GM12878 (cell line): ENCODE measurements around the gene RDH5. TPM values are rescaled to one million over a fixed set of nuclear protein-coding genes. Genes with fewer than 3 reads are reported as not detected.
A peak's percentile ranks its signal among the peaks of the same experiment; 100 is the strongest.

ENCODE experiments used
- BCL11A ChIP-seq: IDR thresholded peaks from 2 replicates; pipeline ENCODE4 v1.6.1; 2011; ENCODE audit warnings: low read depth, low read length
- ESRRA ChIP-seq: IDR thresholded peaks from 2 replicates; pipeline ENCODE4 v1.6.1; 2012; ENCODE audit warnings: mild to moderate bottlenecking, low read length, improper control_type of control experiment
- ETV6 ChIP-seq, 2 experiments: fragments of 450-650 bp in 1 of 2; IDR thresholded peaks in 1 of 2; conservative IDR thresholded peaks in 1 of 2; 2 replicates each; pipeline ENCODE4 v1.6.1; 2014; ENCODE audit warnings: antibody characterized with exemption in 1 of 2, borderline replicate concordance in 1 of 2, low read depth in 1 of 2, mild to moderate bottlenecking in 1 of 2, moderate library complexity in 1 of 2
- GATAD2B ChIP-seq: fragments of 450-650 bp; conservative IDR thresholded peaks from 2 replicates; pipeline ENCODE4 v1.6.1; 2017; ENCODE audit warnings: low read depth, mild to moderate bottlenecking, moderate library complexity
- HDGF ChIP-seq: fragments of 450-650 bp; IDR thresholded peaks from 2 replicates; pipeline ENCODE4 v1.6.1; 2016; ENCODE audit warnings: antibody characterized with exemption
- IKZF2 ChIP-seq, 2 experiments: fragments of 450-650 bp; IDR thresholded peaks; 2 replicates each; pipeline ENCODE4 v1.6.1; 2017; ENCODE audit warnings: mild to moderate bottlenecking in 2 of 2, moderate library complexity in 2 of 2
- KLF5 ChIP-seq: fragments of 450-650 bp; IDR thresholded peaks from 2 replicates; pipeline ENCODE4 v1.6.1; 2014; ENCODE audit warnings: mild to moderate bottlenecking; ENCODE audit not compliant: partially characterized antibody
- MEF2B ChIP-seq: fragments of 450-650 bp; IDR thresholded peaks from 2 replicates; pipeline ENCODE4 v1.6.1; 2018; ENCODE audit warnings: mild to moderate bottlenecking, moderate library complexity; ENCODE audit not compliant: partially characterized antibody, poor library complexity, severe bottlenecking
- MTA3 ChIP-seq: IDR thresholded peaks from 2 replicates; pipeline ENCODE4 v1.6.1; 2012; ENCODE audit warnings: low read length, inconsistent platforms, borderline replicate concordance
- NR2C1 ChIP-seq: fragments of 450-650 bp; IDR thresholded peaks from 2 replicates; pipeline ENCODE4 v1.6.1; 2017; ENCODE audit warnings: antibody characterized with exemption, mild to moderate bottlenecking, moderate library complexity
- NR2C2 ChIP-seq: IDR thresholded peaks from 2 replicates; pipeline ENCODE4 v1.6.1; 2011; ENCODE audit warnings: borderline replicate concordance, low read depth; ENCODE audit not compliant: control insufficient read depth, insufficient read length
- SMAD1 ChIP-seq: fragments of 450-650 bp; IDR thresholded peaks from 2 replicates; pipeline ENCODE4 v1.6.1; 2018; ENCODE audit warnings: mild to moderate bottlenecking, low read depth; ENCODE audit not compliant: partially characterized antibody
- SREBF2 ChIP-seq: IDR thresholded peaks from 2 replicates; pipeline ENCODE4 v1.6.1; 2012; ENCODE audit warnings: mild to moderate bottlenecking, low read length
- STAT3 ChIP-seq: IDR thresholded peaks from 2 replicates; pipeline ENCODE4 v1.6.1; 2011; ENCODE audit warnings: low read depth, low read length, improper control_type of control experiment
- polyA plus RNA-seq, 11 experiments: library from polyadenylated mRNA; depleted of rRNA in 4 of 11; unstranded in 6 of 11; stranded (reverse) in 5 of 11; fragments of >200 nt; fragmentation: Nextera tagmentation in 4 of 11; fragmentation: Illumina TruSeq in 1 of 11; extraction: Ambion mirVana in 4 of 11; extraction: Trizol in 1 of 11; gene quantifications; 1 replicate in 1 of 11; 2 replicates in 10 of 11; pipeline versions ENCODE4 v1.2.1 to v1.2.3, GENCODE V29; 2011 to 2016; ENCODE audit warnings: inconsistent platforms in 2 of 11, missing spikeins in 2 of 11, low read depth in 1 of 11
- total RNA-seq, 4 experiments: library from RNA; depleted of rRNA in 3 of 4; stranded (reverse); fragments of >200 nt in 3 of 4; fragmentation: Illumina TruSeq in 1 of 4; extraction: Trizol in 1 of 4; gene quantifications; 2 replicates each; pipeline versions ENCODE4 v1.2.1 to v1.2.3, GENCODE V29; 2013 to 2021
- TF ChIP-seq, protein P1 (sequence below), 3 experiments: IDR thresholded peaks in 2 of 3; conservative IDR thresholded peaks in 1 of 3; 2 replicates each; pipeline ENCODE4 v1.5.1; 2011; ENCODE audit warnings: low read depth in 3 of 3, low read length in 3 of 3, mild to moderate bottlenecking in 3 of 3, control low read depth in 2 of 3, moderate library complexity in 2 of 3, inconsistent platforms in 1 of 3, mixed read lengths in 1 of 3; ENCODE audit not compliant: control insufficient read depth in 2 of 3, insufficient read depth in 1 of 3; ENCODE audit errors: extremely low read depth in 1 of 3
- TF ChIP-seq, protein P2 (sequence below): IDR thresholded peaks from 2 replicates; pipeline ENCODE4 v1.6.1; 2012; ENCODE audit warnings: low read depth, low read length, improper control_type of control experiment
- TF ChIP-seq, protein P3 (sequence below): fragments of 150-350 bp; IDR thresholded peaks from 2 replicates; pipeline ENCODE4 v1.6.1; 2014; ENCODE audit warnings: mild to moderate bottlenecking, low read depth, low read length
- TF ChIP-seq, protein P4 (sequence below): fragments of 450-650 bp; IDR thresholded peaks from 2 replicates; pipeline ENCODE4 v1.6.1; 2016; ENCODE audit warnings: mild to moderate bottlenecking
- TF ChIP-seq, protein P5 (sequence below): fragments of 450-650 bp; conservative IDR thresholded peaks from 2 replicates; pipeline ENCODE4 v1.6.1; 2017; ENCODE audit warnings: mild to moderate bottlenecking, moderate library complexity
- TF ChIP-seq, protein P6 (sequence below): IDR thresholded peaks from 2 replicates; pipeline ENCODE4 v1.6.1; 2012; ENCODE audit warnings: low read depth, low read length, improper control_type of control experiment

The RDH5 gene
- total and polyA plus RNA-seq, 10 of the 15 experiments (the other 5 are each of a cell fraction or from before 2014, with no cell fraction given), result 2.6 to 11.6 (median 7.3) TPM

DNA sequence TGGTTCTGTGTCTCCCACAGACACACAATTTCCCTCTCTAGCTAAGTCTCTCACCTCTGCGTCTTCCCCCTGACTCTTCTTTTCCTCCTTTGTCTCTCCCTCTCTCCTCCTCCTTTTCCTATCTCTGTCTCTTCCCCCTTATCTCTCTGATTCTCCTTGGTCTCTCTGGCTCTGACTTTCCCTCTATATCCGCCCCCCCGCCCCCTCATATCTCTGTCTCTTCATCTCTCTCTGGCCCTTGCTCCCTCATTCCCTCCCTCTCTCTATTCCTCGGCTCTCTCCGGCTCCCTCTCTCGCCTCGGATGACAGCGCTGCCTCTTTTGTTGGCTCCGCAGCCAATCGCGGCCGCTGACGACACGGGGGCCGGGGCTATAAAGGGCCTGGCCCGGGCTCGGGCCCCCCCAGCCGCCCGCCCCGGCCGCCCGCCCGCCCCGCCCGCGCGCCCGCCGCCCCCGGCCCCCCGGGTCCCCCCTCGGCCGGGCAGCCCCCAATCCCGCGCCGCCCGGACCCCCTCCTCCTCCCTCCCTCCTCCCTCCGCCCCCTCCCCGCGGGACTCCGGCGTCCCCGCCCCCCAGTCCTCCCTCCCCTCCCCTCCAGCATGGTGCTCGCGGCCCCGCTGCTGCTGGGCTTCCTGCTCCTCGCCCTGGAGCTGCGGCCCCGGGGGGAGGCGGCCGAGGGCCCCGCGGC, 22.7 kb downstream of the RDH5 start, which contains the start of gene GDF11 (continued):
- peak; percentile 83 for TF ChIP-seq HDGF
- TF ChIP-seq, protein P1, sequence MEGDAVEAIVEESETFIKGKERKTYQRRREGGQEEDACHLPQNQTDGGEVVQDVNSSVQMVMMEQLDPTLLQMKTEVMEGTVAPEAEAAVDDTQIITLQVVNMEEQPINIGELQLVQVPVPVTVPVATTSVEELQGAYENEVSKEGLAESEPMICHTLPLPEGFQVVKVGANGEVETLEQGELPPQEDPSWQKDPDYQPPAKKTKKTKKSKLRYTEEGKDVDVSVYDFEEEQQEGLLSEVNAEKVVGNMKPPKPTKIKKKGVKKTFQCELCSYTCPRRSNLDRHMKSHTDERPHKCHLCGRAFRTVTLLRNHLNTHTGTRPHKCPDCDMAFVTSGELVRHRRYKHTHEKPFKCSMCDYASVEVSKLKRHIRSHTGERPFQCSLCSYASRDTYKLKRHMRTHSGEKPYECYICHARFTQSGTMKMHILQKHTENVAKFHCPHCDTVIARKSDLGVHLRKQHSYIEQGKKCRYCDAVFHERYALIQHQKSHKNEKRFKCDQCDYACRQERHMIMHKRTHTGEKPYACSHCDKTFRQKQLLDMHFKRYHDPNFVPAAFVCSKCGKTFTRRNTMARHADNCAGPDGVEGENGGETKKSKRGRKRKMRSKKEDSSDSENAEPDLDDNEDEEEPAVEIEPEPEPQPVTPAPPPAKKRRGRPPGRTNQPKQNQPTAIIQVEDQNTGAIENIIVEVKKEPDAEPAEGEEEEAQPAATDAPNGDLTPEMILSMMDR (IDR thresholded peaks at IDR 0.05 in 2 of 3, conservative IDR thresholded peaks at IDR 0.05 in 1 of 3; ENCODE audit: control insufficient read depth in 2 of 3, extremely low read depth in 1 of 3, insufficient read depth in 1 of 3, low read depth in 3 of 3, low read length in 3 of 3), result no peak
- TF ChIP-seq SMAD1, result peak; percentile 69
- no peak for TF ChIP-seq ESRRA
- no peak for TF ChIP-seq MEF2B
- TF ChIP-seq GATAD2B, result no peak
- no peak for TF ChIP-seq NR2C2
- TF ChIP-seq, protein P2, sequence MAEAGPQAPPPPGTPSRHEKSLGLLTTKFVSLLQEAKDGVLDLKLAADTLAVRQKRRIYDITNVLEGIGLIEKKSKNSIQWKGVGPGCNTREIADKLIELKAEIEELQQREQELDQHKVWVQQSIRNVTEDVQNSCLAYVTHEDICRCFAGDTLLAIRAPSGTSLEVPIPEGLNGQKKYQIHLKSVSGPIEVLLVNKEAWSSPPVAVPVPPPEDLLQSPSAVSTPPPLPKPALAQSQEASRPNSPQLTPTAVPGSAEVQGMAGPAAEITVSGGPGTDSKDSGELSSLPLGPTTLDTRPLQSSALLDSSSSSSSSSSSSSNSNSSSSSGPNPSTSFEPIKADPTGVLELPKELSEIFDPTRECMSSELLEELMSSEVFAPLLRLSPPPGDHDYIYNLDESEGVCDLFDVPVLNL, result no peak
- TF ChIP-seq, protein P3, sequence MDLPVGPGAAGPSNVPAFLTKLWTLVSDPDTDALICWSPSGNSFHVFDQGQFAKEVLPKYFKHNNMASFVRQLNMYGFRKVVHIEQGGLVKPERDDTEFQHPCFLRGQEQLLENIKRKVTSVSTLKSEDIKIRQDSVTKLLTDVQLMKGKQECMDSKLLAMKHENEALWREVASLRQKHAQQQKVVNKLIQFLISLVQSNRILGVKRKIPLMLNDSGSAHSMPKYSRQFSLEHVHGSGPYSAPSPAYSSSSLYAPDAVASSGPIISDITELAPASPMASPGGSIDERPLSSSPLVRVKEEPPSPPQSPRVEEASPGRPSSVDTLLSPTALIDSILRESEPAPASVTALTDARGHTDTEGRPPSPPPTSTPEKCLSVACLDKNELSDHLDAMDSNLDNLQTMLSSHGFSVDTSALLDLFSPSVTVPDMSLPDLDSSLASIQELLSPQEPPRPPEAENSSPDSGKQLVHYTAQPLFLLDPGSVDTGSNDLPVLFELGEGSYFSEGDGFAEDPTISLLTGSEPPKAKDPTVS, result no peak
- TF ChIP-seq ETV6 (conservative IDR thresholded peaks at IDR 0.05 in 1 of 2, IDR thresholded peaks at IDR 0.05 in 1 of 2; ENCODE audit: borderline replicate concordance in 1 of 2, low read depth in 1 of 2), result no peak
- no peak for TF ChIP-seq BCL11A
- TF ChIP-seq, protein P4, sequence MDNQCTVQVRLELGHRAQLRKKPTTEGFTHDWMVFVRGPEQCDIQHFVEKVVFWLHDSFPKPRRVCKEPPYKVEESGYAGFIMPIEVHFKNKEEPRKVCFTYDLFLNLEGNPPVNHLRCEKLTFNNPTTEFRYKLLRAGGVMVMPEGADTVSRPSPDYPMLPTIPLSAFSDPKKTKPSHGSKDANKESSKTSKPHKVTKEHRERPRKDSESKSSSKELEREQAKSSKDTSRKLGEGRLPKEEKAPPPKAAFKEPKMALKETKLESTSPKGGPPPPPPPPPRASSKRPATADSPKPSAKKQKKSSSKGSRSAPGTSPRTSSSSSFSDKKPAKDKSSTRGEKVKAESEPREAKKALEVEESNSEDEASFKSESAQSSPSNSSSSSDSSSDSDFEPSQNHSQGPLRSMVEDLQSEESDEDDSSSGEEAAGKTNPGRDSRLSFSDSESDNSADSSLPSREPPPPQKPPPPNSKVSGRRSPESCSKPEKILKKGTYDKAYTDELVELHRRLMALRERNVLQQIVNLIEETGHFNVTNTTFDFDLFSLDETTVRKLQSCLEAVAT, result peak; percentile 67
- TF ChIP-seq SREBF2, result no peak
- no peak for TF ChIP-seq KLF5
- peak; percentile 76 to 79 for TF ChIP-seq IKZF2 (IDR thresholded peaks at IDR 0.05)
- TF ChIP-seq NR2C1, result no peak
- TF ChIP-seq, protein P5, sequence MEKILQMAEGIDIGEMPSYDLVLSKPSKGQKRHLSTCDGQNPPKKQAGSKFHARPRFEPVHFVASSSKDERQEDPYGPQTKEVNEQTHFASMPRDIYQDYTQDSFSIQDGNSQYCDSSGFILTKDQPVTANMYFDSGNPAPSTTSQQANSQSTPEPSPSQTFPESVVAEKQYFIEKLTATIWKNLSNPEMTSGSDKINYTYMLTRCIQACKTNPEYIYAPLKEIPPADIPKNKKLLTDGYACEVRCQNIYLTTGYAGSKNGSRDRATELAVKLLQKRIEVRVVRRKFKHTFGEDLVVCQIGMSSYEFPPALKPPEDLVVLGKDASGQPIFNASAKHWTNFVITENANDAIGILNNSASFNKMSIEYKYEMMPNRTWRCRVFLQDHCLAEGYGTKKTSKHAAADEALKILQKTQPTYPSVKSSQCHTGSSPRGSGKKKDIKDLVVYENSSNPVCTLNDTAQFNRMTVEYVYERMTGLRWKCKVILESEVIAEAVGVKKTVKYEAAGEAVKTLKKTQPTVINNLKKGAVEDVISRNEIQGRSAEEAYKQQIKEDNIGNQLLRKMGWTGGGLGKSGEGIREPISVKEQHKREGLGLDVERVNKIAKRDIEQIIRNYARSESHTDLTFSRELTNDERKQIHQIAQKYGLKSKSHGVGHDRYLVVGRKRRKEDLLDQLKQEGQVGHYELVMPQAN, result no peak
- no peak for TF ChIP-seq MTA3
- no peak for TF ChIP-seq STAT3
- TF ChIP-seq, protein P6, sequence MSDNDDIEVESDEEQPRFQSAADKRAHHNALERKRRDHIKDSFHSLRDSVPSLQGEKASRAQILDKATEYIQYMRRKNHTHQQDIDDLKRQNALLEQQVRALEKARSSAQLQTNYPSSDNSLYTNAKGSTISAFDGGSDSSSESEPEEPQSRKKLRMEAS, result 0 out of 2 replicates have a peak, but pooled peaks have one; percentile 14
